NCI-H128 (cell line): ENCODE measurements around the gene TNC.

Experiments used
- DNase-seq: peaks from one replicate; lab custom pipeline; 2025; ENCODE audit not compliant: unreplicated experiment; lab: John Stamatoyannopoulos, UW

The TNC gene

GRCh38 chr9:114981063-114981462, 136.9 kb downstream of the TNC start:
- DNase-seq: no peak

GRCh38 chr9:114973216-114973615, 144.7 kb downstream of the TNC start:
- no peak for DNase-seq

GRCh38 chr9:114972510-114973136, 145.3 kb downstream of the TNC start:
- no peak for DNase-seq
